Gastrocnemius medialis (tissue), 4 donors: ENCODE results near the gene ADGRD2.

Experiments used
- CTCF ChIP-seq, 5 experiments: fragments of 450-650 bp in 3 of 5; fragments of 200-600 bp in 2 of 5; sonication (generic) in 2 of 5; IDR thresholded peaks in 4 of 5; conservative IDR thresholded peaks in 1 of 5; 1 replicate in 4 of 5; 2 replicates in 1 of 5; pipeline ENCODE4 v1.5.1; 2016 to 2019; ENCODE audit warnings: antibody characterized with exemption in 5 of 5, mild to moderate bottlenecking in 3 of 5, moderate library complexity in 3 of 5
- POLR2A ChIP-seq, 2 donors: fragments of 450-650 bp; IDR thresholded peaks; one replicate each; pipeline ENCODE4 v1.6.1; 2017; ENCODE audit warnings: antibody characterized with exemption in 2 of 2, mild to moderate bottlenecking in 2 of 2, moderate library complexity in 2 of 2

GRCh38 chr9:124521142-124521541 is 70.9 kb downstream of the ADGRD2 start:
- TF ChIP-seq CTCF (IDR thresholded peaks at IDR 0.05 in 4 of 5, conservative IDR thresholded peaks at IDR 0.05 in 1 of 5) (no peak), POLR2A (IDR thresholded peaks at IDR 0.05) (no peak)
